Esophagus muscularis mucosa (tissue), 4 donors: Measurements from ENCODE around the gene LRRTM3. TPM values are rescaled to one million over a fixed set of nuclear protein-coding genes. Genes with fewer than 3 reads are reported as not detected.

Source experiments
- DNase-seq: peaks from one replicate; pipeline ENCODE4 v3.0.0-alpha.2; 2017; ENCODE audit errors: extremely low spot score
- H3K27ac ChIP-seq, 4 donors: fragments of 200-600 bp; sonication (generic); replicated peaks in 1 of 4; 1 replicate in 3 of 4; 2 replicates in 1 of 4; pipeline ENCODE4 v1.5.1; 2016 to 2019; ENCODE audit warnings: mild to moderate bottlenecking in 1 of 4
- H3K27me3 ChIP-seq, 4 donors: fragments of 200-600 bp; sonication (generic); one replicate each; pipeline versions ENCODE4 v1.5.1 to v1.6.0; 2016 to 2019
- H3K36me3 ChIP-seq, 4 donors: fragments of 200-600 bp; sonication (generic); one replicate each; pipeline ENCODE4 v1.5.1; 2016 to 2019
- H3K4me1 ChIP-seq, 4 donors: fragments of 200-600 bp; sonication (generic); one replicate each; pipeline ENCODE4 v1.5.1; 2016 to 2019
- H3K4me3 ChIP-seq, 4 donors: fragments of 200-600 bp; sonication (generic); 1 replicate in 2 of 4; 2 replicates in 2 of 4; pipeline ENCODE4 v1.5.1; 2016 to 2019; ENCODE audit warnings: mild to moderate bottlenecking in 4 of 4, moderate library complexity in 1 of 4
- H3K9me3 ChIP-seq, 4 donors: fragments of 200-600 bp; sonication (generic); 1 replicate in 3 of 4; 2 replicates in 1 of 4; pipeline ENCODE4 v1.5.1; 2016 to 2019
- CTCF ChIP-seq, 3 experiments: fragments of 200-600 bp in 2 of 3; fragments of 450-650 bp in 1 of 3; sonication (generic) in 2 of 3; IDR thresholded peaks; one replicate each; pipeline ENCODE4 v1.5.1; 2017 to 2019; ENCODE audit warnings: antibody characterized with exemption in 3 of 3, mild to moderate bottlenecking in 2 of 3, moderate library complexity in 1 of 3
- EP300 ChIP-seq: sonication (generic); formaldehyde crosslinking; IDR thresholded peaks from one replicate; pipeline ENCODE4 v1.6.1; 2017; ENCODE audit warnings: antibody characterized with exemption
- POLR2A ChIP-seq: fragments of 450-650 bp; IDR thresholded peaks from one replicate; pipeline ENCODE4 v1.6.1; 2017; ENCODE audit warnings: antibody characterized with exemption, moderate library complexity, mild to moderate bottlenecking, low read depth
- POLR2AphosphoS5 ChIP-seq, 2 donors: sonication (generic); formaldehyde crosslinking; IDR thresholded peaks; one replicate each; pipeline ENCODE4 v1.6.1; 2017; ENCODE audit warnings: antibody characterized with exemption in 2 of 2
- WGBS: methylation state at CpG from one replicate; pipeline ENCODE4 v1.1.5; 2018; 5-methylcytosine and 5-hydroxymethylcytosine counted together
- intact Hi-C: fragments of 100-400 bp; cut with DNase I; formaldehyde crosslinking; loops from one replicate; pipeline ENCODE4 v1.15.1; 2023
- total RNA-seq, 4 donors: library from RNA; depleted of rRNA; stranded (reverse); fragments of >200 nt; gene quantifications; one replicate each; pipeline versions ENCODE4 v1.1.0 to v1.2.1, GENCODE V29; 2016

LRRTM3 gene
- total RNA-seq, 4 donors from 2014 or later = 0.06 to 0.42 (median 0.23) TPM

- H3K36me3 ChIP-seq = no peaks in the 10 kb centered on the region
- no peaks in the 10 kb centered on the region for H3K9me3 ChIP-seq
- WGBS = 94% methylated on average over 5 of the region's 5 CpGs
- DNase-seq = no peak
- H3K4me1 ChIP-seq = no peaks in the 10 kb centered on the region
- no peak overlapping the region for H3K27ac ChIP-seq
- intact Hi-C loops = no loop called here
- H3K4me3 ChIP-seq = no peak overlapping the region
- no peaks in the 10 kb centered on the region for H3K27me3 ChIP-seq
- no peak for TF ChIP-seq POLR2AphosphoS5 (IDR thresholded peaks at IDR 0.05)
- TF ChIP-seq CTCF (IDR thresholded peaks at IDR 0.05) = no peak
Measured at GRCh38 chr10:66910671-66911070, 15.2 kb upstream of the LRRTM3 start.

- no peaks in the 10 kb centered on the region for H3K36me3 ChIP-seq
- intact Hi-C loops = no loop called here
- no peaks in the 10 kb centered on the region for H3K27me3 ChIP-seq
- H3K27ac ChIP-seq = no peak overlapping the region
- no peak for DNase-seq
- no peaks in the 10 kb centered on the region for H3K4me1 ChIP-seq
- WGBS = 96% methylated on average over 2 of the region's 2 CpGs
- H3K4me3 ChIP-seq = no peak overlapping the region
- H3K9me3 ChIP-seq = no peaks in the 10 kb centered on the region
- TF ChIP-seq EP300 (no peak), CTCF (IDR thresholded peaks at IDR 0.05) (no peak), POLR2AphosphoS5 (IDR thresholded peaks at IDR 0.05) (no peak), POLR2A (no peak)
Measured at GRCh38 chr10:66916030-66916429, 9.8 kb upstream of the LRRTM3 start.

GRCh38 chr10:66917104-66917503 is 8.7 kb upstream of the LRRTM3 start:
- no peaks in the 10 kb centered on the region for H3K27me3 ChIP-seq
- DNase-seq = no peak
- H3K36me3 ChIP-seq = no peaks in the 10 kb centered on the region
- H3K27ac ChIP-seq = no peak overlapping the region
- no peaks in the 10 kb centered on the region for H3K4me1 ChIP-seq
- 66% methylated on average over 3 of the region's 3 CpGs for WGBS
- no peak for TF ChIP-seq POLR2AphosphoS5 (IDR thresholded peaks at IDR 0.05)
- TF ChIP-seq POLR2A = no peak
- TF ChIP-seq EP300 = no peak
- TF ChIP-seq CTCF (IDR thresholded peaks at IDR 0.05) = no peak
- H3K4me3 ChIP-seq = no peak overlapping the region
- no peaks in the 10 kb centered on the region for H3K9me3 ChIP-seq
- intact Hi-C loops = no loop called here

GRCh38 chr10:66919248-66919647 is 6.6 kb upstream of the LRRTM3 start:
- no peak overlapping the region for H3K4me3 ChIP-seq
- intact Hi-C loops = no loop called here
- no peak for TF ChIP-seq POLR2AphosphoS5 (IDR thresholded peaks at IDR 0.05)
- no peaks in the 10 kb centered on the region for H3K36me3 ChIP-seq
- no peaks in the 10 kb centered on the region for H3K9me3 ChIP-seq
- WGBS = 90% methylated on average over 2 of the region's 2 CpGs
- no peak for DNase-seq
- no peak overlapping the region for H3K27ac ChIP-seq
- no peaks in the 10 kb centered on the region for H3K27me3 ChIP-seq
- no peaks in the 10 kb centered on the region for H3K4me1 ChIP-seq

GRCh38 chr10:66924674-66925345 is 1.0 kb upstream of the LRRTM3 start:
- peaks cover 0 to 29% (median 3%) of the 10 kb centered on the region in 4 donors for H3K27me3 ChIP-seq
- intact Hi-C loops = no loop called here
- H3K27ac ChIP-seq = no peak overlapping the region
- no peaks in the 10 kb centered on the region for H3K36me3 ChIP-seq
- TF ChIP-seq POLR2AphosphoS5 (IDR thresholded peaks at IDR 0.05) (no peak), EP300 (no peak), CTCF (IDR thresholded peaks at IDR 0.05) (no peak), POLR2A (no peak)
- no peaks in the 10 kb centered on the region for H3K9me3 ChIP-seq
- H3K4me3 ChIP-seq = no peak overlapping the region
- 75% methylated on average over 10 of the region's 10 CpGs for WGBS
- H3K4me1 ChIP-seq = peaks cover 0 to 29% (median 20%) of the 10 kb centered on the region in 4 donors
- no peak for DNase-seq
